Spleen (tissue), 11 donors: ENCODE data around the gene KMT5C. TPM values are rescaled to one million over a fixed set of nuclear protein-coding genes. Genes with fewer than 3 reads are reported as not detected.

Experiments used
- DNase-seq: peaks from one replicate; pipeline ENCODE4 v3.0.0-alpha.2; 2020
- H3K27ac ChIP-seq, 8 donors: fragments of 200-600 bp; sonication (generic) in 7 of 8; 1 replicate in 4 of 8; 2 replicates in 4 of 8; pipeline versions ENCODE4 v1.5.0 to v1.8.0; 2016 to 2021; ENCODE audit warnings: inconsistent platforms in 4 of 8, mild to moderate bottlenecking in 4 of 8, moderate library complexity in 1 of 8
- H3K27me3 ChIP-seq, 7 donors: fragments of 200-600 bp; sonication (generic) in 6 of 7; replicated peaks in 1 of 7; 1 replicate in 4 of 7; 2 replicates in 3 of 7; pipeline versions ENCODE4 v1.5.0 to v1.8.0; 2016 to 2021; ENCODE audit warnings: inconsistent platforms in 3 of 7, mild to moderate bottlenecking in 1 of 7
- H3K36me3 ChIP-seq, 6 donors: fragments of 200-600 bp; sonication (generic) in 5 of 6; 1 replicate in 4 of 6; 2 replicates in 2 of 6; pipeline versions ENCODE4 v1.5.0 to v1.8.0; 2016 to 2021; ENCODE audit warnings: inconsistent platforms in 2 of 6
- H3K4me1 ChIP-seq, 6 donors: fragments of 200-600 bp; sonication (generic) in 5 of 6; 1 replicate in 3 of 6; 2 replicates in 3 of 6; pipeline versions ENCODE4 v1.5.0 to v1.8.0; 2016 to 2021; ENCODE audit warnings: inconsistent platforms in 3 of 6
- H3K4me3 ChIP-seq, 8 donors: fragments of 200-600 bp; sonication (generic) in 7 of 8; 1 replicate in 4 of 8; 2 replicates in 4 of 8; pipeline versions ENCODE4 v1.5.0 to v1.8.0; 2016 to 2021; ENCODE audit warnings: inconsistent platforms in 4 of 8, mild to moderate bottlenecking in 4 of 8, moderate library complexity in 2 of 8
- H3K9me3 ChIP-seq, 8 donors: fragments of 200-600 bp; sonication (generic) in 7 of 8; 1 replicate in 4 of 8; 2 replicates in 4 of 8; pipeline versions ENCODE4 v1.5.0 to v1.8.0; 2016 to 2021; ENCODE audit warnings: inconsistent platforms in 4 of 8
- POLR2A ChIP-seq, 3 donors: fragments of 450-650 bp; IDR thresholded peaks; one replicate each; pipeline ENCODE4 v1.5.1; 2017; ENCODE audit warnings: antibody characterized with exemption in 3 of 3, mild to moderate bottlenecking in 1 of 3
- POLR2AphosphoS5 ChIP-seq, 3 donors: sonication (generic); formaldehyde crosslinking; IDR thresholded peaks; one replicate each; pipeline ENCODE4 v1.5.1; 2017; ENCODE audit warnings: antibody characterized with exemption in 3 of 3
- WGBS, 5 donors: extraction: QIAGEN DNeasy Blood & Tissue Kit in 3 of 5; methylation state at CpG; one replicate each; pipeline versions ENCODE4 v1.1.5 to v1.1.7; 2013 to 2018; 5-methylcytosine and 5-hydroxymethylcytosine counted together
- intact Hi-C: fragments of 100-400 bp; cut with DNase I; formaldehyde crosslinking; loops from one replicate; pipeline ENCODE4 v1.15.0; 2023; ENCODE audit warnings: low total_unique reads
- polyA plus RNA-seq, 3 donors: library from polyadenylated mRNA; stranded (reverse); fragments of 200-250 nt; gene quantifications; one replicate each; pipeline ENCODE4 v1.2.1, GENCODE V29; 2013
- total RNA-seq, 7 donors: library from RNA; depleted of rRNA in 3 of 7; stranded (reverse); fragments of >200 nt in 3 of 7; fragmentation: NEBNext Ultra II Directional in 4 of 7; extraction: Animal tissue kit (Norgen Biotek cat#: 25700) in 4 of 7; gene quantifications; one replicate each; pipeline versions ENCODE4 v1.1.0 to v1.2.1, GENCODE V29; 2016 to 2021
- TF ChIP-seq, protein P1 (sequence below), 11 experiments: fragments of 200-600 bp in 7 of 11; fragments of 450-650 bp in 4 of 11; sonication (generic) in 4 of 11; IDR thresholded peaks in 8 of 11; conservative IDR thresholded peaks in 3 of 11; 1 replicate in 7 of 11; 2 replicates in 4 of 11; pipeline versions ENCODE4 v1.4.0 to v1.8.0; 2016 to 2021; ENCODE audit warnings: antibody characterized with exemption in 11 of 11, inconsistent platforms in 4 of 11, mild to moderate bottlenecking in 1 of 11
- donor health status: healthy with polysubstance abuse.
- donor health status: DM: no; HTN: no; CAD: no; lungs with moderate emphysema.
- donor health status: DM: no; HTN: no; CAD: no.
- donor health status: Bipolar disorder and iron deficiency.
- donor health status: healthy.
- donor health status: DM: no; HTN: no; CAD: no.
- donor health status: DM: yes; HTN: yes; CAD: no.

Gene KMT5C
- total and polyA plus RNA-seq, 10 donors = 5.7 to 18.1 (median 12.2) TPM

DNA sequence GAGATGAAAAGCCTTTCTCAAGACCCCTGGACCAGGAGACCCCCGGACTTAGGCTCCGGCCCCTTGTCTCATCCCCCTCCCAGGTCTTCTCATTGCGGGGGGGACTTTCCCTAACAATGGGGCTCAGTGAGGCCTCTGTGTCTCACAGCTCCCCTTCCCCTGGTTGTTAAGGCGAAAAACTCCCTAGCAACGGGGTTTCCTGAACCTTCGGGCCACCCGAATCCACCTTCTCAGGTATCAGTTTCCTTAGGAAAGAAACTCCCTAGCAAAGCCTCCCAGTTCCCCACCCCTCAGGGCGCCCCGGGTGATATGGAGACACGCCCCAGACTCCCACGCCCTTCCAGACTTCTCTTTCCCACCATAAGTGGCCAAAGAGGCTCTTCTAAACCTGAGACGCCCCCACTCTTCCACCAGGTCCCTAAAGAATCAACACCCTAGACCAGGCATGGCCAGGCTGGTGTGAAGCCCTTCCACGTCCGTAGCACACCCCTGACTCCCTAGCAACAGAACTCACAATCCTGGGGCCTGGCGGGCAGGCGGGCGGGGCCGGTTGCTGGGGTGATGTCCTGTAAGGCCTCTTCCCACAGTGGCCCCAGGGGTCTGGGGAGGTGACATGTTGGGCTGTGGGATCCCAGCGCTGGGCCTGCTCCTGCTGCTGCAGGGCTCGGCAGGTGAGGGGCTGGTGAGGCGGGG is 36.7 kb downstream of the KMT5C start, which contains the start of gene TMEM190:
TMEM190 (plus strand) TSS at position 586 of the 693 bp plus-strand sequence; CDS start at position 614, 28 bp downstream.
- WGBS, 5 donors = 47 to 62% (median 51%) methylated on average over 17 to 21 of the region's 21 CpGs
- H3K9me3 ChIP-seq = no peaks in the 10 kb centered on the region
- DNase-seq = no peak
- no peaks in the 10 kb centered on the region for H3K36me3 ChIP-seq
- intact Hi-C loops = no loop called here
- H3K27me3 ChIP-seq = peaks cover 2 to 67% (median 45%) of the 10 kb centered on the region in 7 donors
- peaks cover 0 to 10% (median 2%) of the 10 kb centered on the region in 6 donors for H3K4me1 ChIP-seq
- H3K27ac ChIP-seq = no peak within 1 kb of the TSS
- TF ChIP-seq POLR2AphosphoS5 (IDR thresholded peaks at IDR 0.05) = peak in 1 of 3 donors; percentile 15
- TF ChIP-seq, protein P1, sequence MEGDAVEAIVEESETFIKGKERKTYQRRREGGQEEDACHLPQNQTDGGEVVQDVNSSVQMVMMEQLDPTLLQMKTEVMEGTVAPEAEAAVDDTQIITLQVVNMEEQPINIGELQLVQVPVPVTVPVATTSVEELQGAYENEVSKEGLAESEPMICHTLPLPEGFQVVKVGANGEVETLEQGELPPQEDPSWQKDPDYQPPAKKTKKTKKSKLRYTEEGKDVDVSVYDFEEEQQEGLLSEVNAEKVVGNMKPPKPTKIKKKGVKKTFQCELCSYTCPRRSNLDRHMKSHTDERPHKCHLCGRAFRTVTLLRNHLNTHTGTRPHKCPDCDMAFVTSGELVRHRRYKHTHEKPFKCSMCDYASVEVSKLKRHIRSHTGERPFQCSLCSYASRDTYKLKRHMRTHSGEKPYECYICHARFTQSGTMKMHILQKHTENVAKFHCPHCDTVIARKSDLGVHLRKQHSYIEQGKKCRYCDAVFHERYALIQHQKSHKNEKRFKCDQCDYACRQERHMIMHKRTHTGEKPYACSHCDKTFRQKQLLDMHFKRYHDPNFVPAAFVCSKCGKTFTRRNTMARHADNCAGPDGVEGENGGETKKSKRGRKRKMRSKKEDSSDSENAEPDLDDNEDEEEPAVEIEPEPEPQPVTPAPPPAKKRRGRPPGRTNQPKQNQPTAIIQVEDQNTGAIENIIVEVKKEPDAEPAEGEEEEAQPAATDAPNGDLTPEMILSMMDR (IDR thresholded peaks at IDR 0.05 in 8 of 11, conservative IDR thresholded peaks at IDR 0.05 in 3 of 11) = no peak
- no peak within 1 kb of the TSS for H3K4me3 ChIP-seq

DNA sequence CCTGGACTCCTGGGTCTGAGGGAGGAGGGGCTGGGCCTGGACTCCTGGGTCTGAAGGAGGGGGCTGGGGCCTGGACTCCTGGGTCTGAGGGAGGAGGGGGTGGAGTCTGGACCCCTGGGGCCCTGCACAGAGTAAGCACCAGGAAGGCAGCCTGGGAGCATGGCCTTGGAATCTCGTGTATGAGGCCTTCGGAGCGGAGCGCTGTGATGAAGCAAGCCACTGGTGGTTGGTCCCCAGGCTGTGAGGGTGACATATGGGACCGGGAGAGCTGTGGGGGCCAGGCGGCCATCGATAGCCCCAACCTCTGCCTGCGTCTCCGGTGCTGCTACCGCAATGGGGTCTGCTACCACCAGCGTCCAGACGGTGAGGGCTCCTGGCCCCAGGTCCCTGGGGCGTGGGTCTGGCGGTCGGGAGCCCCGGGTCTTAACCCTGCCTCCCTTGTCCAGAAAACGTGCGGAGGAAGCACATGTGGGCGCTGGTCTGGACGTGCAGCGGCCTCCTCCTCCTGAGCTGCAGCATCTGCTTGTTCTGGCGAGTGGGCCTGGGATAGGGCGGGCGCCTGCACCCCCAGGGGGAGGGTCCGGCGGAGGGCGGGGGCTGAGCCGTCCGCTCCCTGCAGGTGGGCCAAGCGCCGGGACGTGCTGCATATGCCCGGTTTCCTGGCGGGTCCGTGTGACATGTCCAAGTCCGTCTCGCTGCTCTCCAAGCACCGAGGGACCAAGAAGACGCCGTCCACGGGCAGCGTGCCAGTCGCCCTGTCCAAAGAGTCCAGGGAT is 37.9 kb downstream of the KMT5C start:
- Histone ChIP-seq H3K36me3 (no peaks in the 10 kb centered on the region), H3K27ac (no peak overlapping the region), H3K4me3 (no peak overlapping the region), H3K9me3 (no peaks in the 10 kb centered on the region), H3K4me1 (peaks cover 0 to 13% (median 3%) of the 10 kb centered on the region in 6 donors), H3K27me3 (peaks cover 0 to 55% (median 33%) of the 10 kb centered on the region in 7 donors)
- intact Hi-C loops = no loop called here
- 36 to 43% (median 38%) methylated on average over 26 to 43 of the region's 43 CpGs for WGBS, 5 donors
- no peak for TF ChIP-seq POLR2A (IDR thresholded peaks at IDR 0.05)
- TF ChIP-seq, protein P1 (IDR thresholded peaks at IDR 0.05 in 8 of 11, conservative IDR thresholded peaks at IDR 0.05 in 3 of 11) = no peak
- TF ChIP-seq POLR2AphosphoS5 (IDR thresholded peaks at IDR 0.05) = no peak
- no peak for DNase-seq

DNA sequence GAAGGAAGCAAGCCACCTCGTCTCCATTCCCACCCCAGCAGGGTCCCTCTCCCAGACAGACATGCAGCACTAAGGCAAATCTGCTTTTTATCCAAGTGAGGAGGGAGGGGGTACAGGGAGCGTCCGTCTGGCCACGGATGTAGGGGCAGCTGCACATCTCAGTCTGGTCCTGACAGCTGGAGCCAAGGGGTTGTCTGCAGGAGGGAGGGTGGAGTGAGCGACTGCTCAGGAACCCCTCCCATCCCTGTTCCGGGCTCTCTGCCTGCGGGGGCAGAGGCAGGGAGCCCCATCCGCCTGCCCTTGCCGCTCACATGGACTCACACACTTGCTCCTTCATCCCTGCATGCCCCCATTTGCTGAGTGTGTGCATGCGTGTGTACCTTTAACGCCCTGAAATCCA is 39.5 kb downstream of the KMT5C start:
- intact Hi-C loops = no loop called here
- 59 to 79% (median 73%) methylated on average over 6 to 11 of the region's 11 CpGs for WGBS, 5 donors
- Histone ChIP-seq H3K9me3 (no peaks in the 10 kb centered on the region), H3K27me3 (peaks cover 0 to 39% (median 22%) of the 10 kb centered on the region in 7 donors), H3K4me1 (peaks cover 6 to 19% (median 10%) of the 10 kb centered on the region in 6 donors), H3K27ac (no peak overlapping the region), H3K36me3 (no peaks in the 10 kb centered on the region), H3K4me3 (no peak overlapping the region)
- no peak for TF ChIP-seq POLR2AphosphoS5 (IDR thresholded peaks at IDR 0.05)
- TF ChIP-seq, protein P1 (IDR thresholded peaks at IDR 0.05 in 8 of 11, conservative IDR thresholded peaks at IDR 0.05 in 3 of 11) = no peak
- no peak for TF ChIP-seq POLR2A (IDR thresholded peaks at IDR 0.05)
- DNase-seq = no peak

DNA sequence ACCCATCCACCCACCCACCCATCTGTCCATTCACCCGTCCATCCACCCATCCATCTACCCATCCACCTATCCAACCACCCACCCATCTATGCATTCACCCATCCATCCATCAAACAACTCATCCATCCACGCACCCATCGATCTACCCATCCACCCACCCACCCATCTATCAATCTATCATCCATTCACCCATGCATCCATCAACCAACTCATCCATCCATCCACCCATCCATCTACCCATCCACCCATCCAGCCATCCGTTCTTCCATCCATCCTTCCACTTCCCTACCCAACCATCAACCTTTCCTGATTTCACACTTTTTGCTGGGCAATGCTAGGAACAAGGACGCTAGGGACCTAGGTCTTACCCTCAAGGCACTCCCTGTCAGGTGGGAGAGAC is 42.3 kb downstream of the KMT5C start:
- no peak for TF ChIP-seq POLR2A (IDR thresholded peaks at IDR 0.05)
- TF ChIP-seq POLR2AphosphoS5 (IDR thresholded peaks at IDR 0.05) = no peak
- TF ChIP-seq, protein P1 (IDR thresholded peaks at IDR 0.05 in 8 of 11, conservative IDR thresholded peaks at IDR 0.05 in 3 of 11) = no peak
- intact Hi-C loops = no loop called here
- Histone ChIP-seq H3K9me3 (no peaks in the 10 kb centered on the region), H3K27me3 (peaks cover 0 to 11% (median 6%) of the 10 kb centered on the region in 7 donors), H3K36me3 (peaks cover 0 to 5% (median 2%) of the 10 kb centered on the region in 6 donors), H3K27ac (no peak overlapping the region), H3K4me1 (peaks cover 18 to 34% (median 27%) of the 10 kb centered on the region in 6 donors), H3K4me3 (no peak overlapping the region)
- WGBS, 5 donors = 96 to 99% (median 98%) methylated on average over 5 of the region's 5 CpGs
- DNase-seq = no peak
